Heart right ventricle (tissue), 16 donors: ENCODE results near the gene KDM4F. TPM values are rescaled to one million over a fixed set of nuclear protein-coding genes. Genes with fewer than 3 reads are reported as not detected.

Experiments
- ATAC-seq, 8 donors: fragments of 200-7000 bp; cut with Tn5 transposase; one replicate each; pipeline ENCODE4 v1.9.1; 2020; ENCODE audit warnings: mild to moderate bottlenecking in 8 of 8, moderate library complexity in 8 of 8, moderate number of reproducible peaks in 1 of 8
- DNase-seq, 2 donors: peaks; one replicate each; pipeline ENCODE4 v3.0.0-alpha.2; 2020
- H3K27ac ChIP-seq, 10 donors: fragments of 200-600 bp; sonication (generic) in 2 of 10; one replicate each; pipeline versions ENCODE4 v1.5.0 to v1.8.0; 2020 to 2022; ENCODE audit warnings: mild to moderate bottlenecking in 3 of 10
- H3K27me3 ChIP-seq, 7 donors: fragments of 200-600 bp; one replicate each; pipeline ENCODE4 v1.8.0; 2021 to 2022; ENCODE audit warnings: mild to moderate bottlenecking in 2 of 7
- H3K36me3 ChIP-seq, 9 donors: fragments of 200-600 bp; sonication (generic) in 1 of 9; one replicate each; pipeline versions ENCODE4 v1.5.0 to v1.8.0; 2020 to 2022; ENCODE audit warnings: mild to moderate bottlenecking in 2 of 9
- H3K4me1 ChIP-seq, 9 donors: fragments of 200-600 bp; sonication (generic) in 1 of 9; one replicate each; pipeline versions ENCODE4 v1.5.0 to v1.8.0; 2020 to 2022; ENCODE audit warnings: mild to moderate bottlenecking in 4 of 9
- H3K4me3 ChIP-seq, 10 donors: fragments of 200-600 bp; sonication (generic) in 2 of 10; one replicate each; pipeline versions ENCODE4 v1.5.0 to v1.8.0; 2020 to 2022; ENCODE audit warnings: mild to moderate bottlenecking in 7 of 10, moderate library complexity in 2 of 10
- H3K9me3 ChIP-seq, 11 donors: fragments of 200-600 bp in 10 of 11; sonication (generic) in 2 of 11; one replicate each; pipeline versions ENCODE4 v1.5.0 to v1.8.0; 2013 to 2022; ENCODE audit warnings: mild to moderate bottlenecking in 2 of 11, control low read depth in 1 of 11, moderate library complexity in 1 of 11
- CTCF ChIP-seq, 9 donors: fragments of 200-600 bp; sonication (generic) in 2 of 9; IDR thresholded peaks; one replicate each; pipeline versions ENCODE4 v1.5.0 to v1.8.0; 2021 to 2022; ENCODE audit warnings: antibody characterized with exemption in 9 of 9, mild to moderate bottlenecking in 5 of 9, moderate library complexity in 1 of 9
- WGBS, 2 donors: extraction: QIAGEN DNeasy Blood & Tissue Kit; methylation state at CpG; one replicate each; pipeline ENCODE4 v1.1.7; 2013; ENCODE audit warnings: inconsistent platforms in 1 of 2; 5-methylcytosine and 5-hydroxymethylcytosine counted together
- intact Hi-C, 10 donors: fragments of 100-400 bp; cut with DNase I; formaldehyde crosslinking; loops; one replicate each; pipeline versions ENCODE4 v1.11.1 to v1.14.2; 2022
- polyA plus RNA-seq, 2 donors: library from polyadenylated mRNA; stranded (reverse); fragments of 200-250 nt; gene quantifications; one replicate each; pipeline ENCODE4 v1.2.3, GENCODE V29; 2013
- total RNA-seq, 10 donors: library from RNA; stranded (reverse); fragmentation: NEBNext Ultra II Directional in 3 of 10; extraction: Animal tissue kit (Norgen Biotek cat#: 25700) in 3 of 10; gene quantifications; one replicate each; pipeline versions ENCODE4 v1.2.1 to v1.2.4, GENCODE V29; 2021 to 2023
- donor health status: Arrhythmogenic right ventricular cardiomyopathy.
- donor health status: ischemic (EF 13 %, LVEDD 7.1; RV severe dilation, severe dysfunction).
- donor health status: healthy with polysubstance abuse.
- donor health status: DM: no; HTN: yes; CAD: no.
- donor health status: DM: no; HTN: no; CAD: no.
- donor health status: ischemic (EF 25% LVEDD 6.9; RV normal size, moderate dysfunction).
- donor health status: ischemic (EF 25% LVEDD 5.7; RV mildly dilated, moderate dysfunction).
- donor health status: healthy.
- donor health status: DM: yes; HTN: yes; CAD: no.
- donor health status: Ischemic cardiomyopathy.
- donor health status: ischemic (EF 35%, LVEDD 5.7; RV mildly dilated, moderate dysfunction).
- donor health status: nonischemic (EF 11% LVEDD 7.7; RV severe dilation, severe dysfunction).
- donor health status: DM: yes; HTN: yes; CAD: no.
- donor health status: PGD.
- donor health status: ischemic (EF 29% LVEDD 5.4; RV normal size, mild dysfunction).
- donor health status: nonischemic (EF 23%, LVEDD 6.1; RV moderate dilation, normal function).

Gene KDM4F
- total and polyA plus RNA-seq, 12 donors = not detected

GRCh38 chr11:95089620-95090542 is 40.7 kb downstream of the KDM4F start, which contains the start of gene ENDOD1:
TSS of gene ENDOD1 (plus strand) at chr11:95089846. CDS start at chr11:95089928, 82 bp downstream.
- H3K27ac ChIP-seq = peak within 1 kb of the TSS; percentile 74 to 97 (median 94)
- 0% methylated on average over 97 to 106 of the region's 106 CpGs for whole genome bisulfite sequencing, 2 donors
- peaks cover 0 to 45% (median 22%) of the 10 kb centered on the region in 9 donors for H3K4me1 ChIP-seq
- H3K36me3 ChIP-seq = peaks cover 0 to 4% (median 0%) of the 10 kb centered on the region in 9 donors
- ATAC-seq = peak; percentile 95 to 99 (median 98)
- H3K27me3 ChIP-seq = peaks cover 0 to 5% (median 0%) of the 10 kb centered on the region in 7 donors
- peak in 2 of 9 donors; percentile 22 to 25 for TF ChIP-seq CTCF (IDR thresholded peaks at IDR 0.05)
- DNase-seq = peak; percentile 80 to 88
- peak within 1 kb of the TSS; percentile 81 to 97 (median 95) for H3K4me3 ChIP-seq
- intact Hi-C loops = loop anchor here in 4 of 10 donors (2.0 to 10.0 kb wide), 3 partner anchors 17 to 55 kb away; no protein-coding TSS in a partner anchor
- H3K9me3 ChIP-seq = no peaks in the 10 kb centered on the region

- H3K4me3 ChIP-seq = peak overlapping the region in 2 of 10 donors; percentile 82 to 96
- no peak for TF ChIP-seq CTCF (IDR thresholded peaks at IDR 0.05)
- ATAC-seq (no peak), DNase-seq (no peak)
- H3K27ac ChIP-seq = no peak overlapping the region
- peaks cover 0 to 4% (median 0%) of the 10 kb centered on the region in 9 donors for H3K36me3 ChIP-seq
- intact Hi-C loops = loop anchor here in 4 of 10 donors (2.0 to 10.0 kb wide), 3 partner anchors 15 to 53 kb away; no protein-coding TSS in a partner anchor
- H3K27me3 ChIP-seq = peaks cover 0 to 5% (median 0%) of the 10 kb centered on the region in 7 donors
- peaks cover 0 to 60% (median 34%) of the 10 kb centered on the region in 9 donors for H3K4me1 ChIP-seq
- no peaks in the 10 kb centered on the region for H3K9me3 ChIP-seq
Measured at GRCh38 chr11:95091663-95092180, 42.5 kb downstream of the KDM4F start.

GRCh38 chr11:95092549-95093324 is 43.5 kb downstream of the KDM4F start:
- H3K9me3 ChIP-seq = no peaks in the 10 kb centered on the region
- peak in 7 of 9 donors; percentile 15 to 60 (median 33) for TF ChIP-seq CTCF (IDR thresholded peaks at IDR 0.05)
- intact Hi-C loops = loop anchor here in 3 of 10 donors (5.0 to 10.0 kb wide), 2 partner anchors 45 to 52 kb away; no protein-coding TSS in a partner anchor
- H3K36me3 ChIP-seq = peaks cover 0 to 4% (median 0%) of the 10 kb centered on the region in 9 donors
- WGBS, 2 donors = 57 to 58% methylated on average over 5 of the region's 5 CpGs
- ATAC-seq (no peak), DNase-seq (no peak)
- peaks cover 0 to 5% (median 0%) of the 10 kb centered on the region in 7 donors for H3K27me3 ChIP-seq
- peaks cover 0 to 69% (median 34%) of the 10 kb centered on the region in 9 donors for H3K4me1 ChIP-seq
- no peak overlapping the region for H3K4me3 ChIP-seq
- H3K27ac ChIP-seq = no peak overlapping the region
